GM21423 (cell line): Measurements from ENCODE around the gene TMEM175.

Source experiments
- ATAC-seq: cut with Tn5 transposase; IDR thresholded peaks from one replicate; pipeline ENCODE4 v1.9.1; 2021; ENCODE audit warnings: mild to moderate bottlenecking, moderate library complexity; ENCODE audit not compliant: unreplicated experiment

Gene TMEM175

GRCh38 chr4:1000686-1001260 lies 68.5 kb downstream of the TMEM175 start:
- ATAC-seq: no peak

DNA sequence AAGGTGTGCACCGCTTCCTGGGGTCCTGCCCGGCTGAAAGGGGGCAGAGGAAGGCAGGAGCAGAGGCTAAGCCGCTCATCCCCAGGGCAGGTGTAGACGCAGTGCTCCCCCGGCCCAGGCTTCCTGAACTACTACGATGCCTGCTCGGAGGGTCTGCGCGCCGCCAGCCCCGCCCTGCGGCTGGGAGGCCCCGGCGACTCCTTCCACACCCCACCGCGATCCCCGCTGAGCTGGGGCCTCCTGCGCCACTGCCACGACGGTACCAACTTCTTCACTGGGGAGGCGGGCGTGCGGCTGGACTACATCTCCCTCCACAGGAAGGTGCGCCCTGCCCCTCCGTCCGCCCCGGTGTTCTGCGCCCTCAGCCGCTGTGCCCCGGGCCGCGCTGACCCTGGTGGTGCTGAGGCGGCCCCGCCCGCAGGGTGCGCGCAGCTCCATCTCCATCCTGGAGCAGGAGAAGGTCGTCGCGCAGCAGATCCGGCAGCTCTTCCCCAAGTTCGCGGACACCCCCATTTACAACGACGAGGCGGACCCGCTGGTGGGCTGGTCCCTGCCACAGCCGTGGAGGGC lies 69.4 kb downstream of the TMEM175 start:
- ATAC-seq: no peak

- ATAC-seq: no peak
Observed at GRCh38 chr4:1002131-1002630, 69.9 kb downstream of the TMEM175 start.

DNA sequence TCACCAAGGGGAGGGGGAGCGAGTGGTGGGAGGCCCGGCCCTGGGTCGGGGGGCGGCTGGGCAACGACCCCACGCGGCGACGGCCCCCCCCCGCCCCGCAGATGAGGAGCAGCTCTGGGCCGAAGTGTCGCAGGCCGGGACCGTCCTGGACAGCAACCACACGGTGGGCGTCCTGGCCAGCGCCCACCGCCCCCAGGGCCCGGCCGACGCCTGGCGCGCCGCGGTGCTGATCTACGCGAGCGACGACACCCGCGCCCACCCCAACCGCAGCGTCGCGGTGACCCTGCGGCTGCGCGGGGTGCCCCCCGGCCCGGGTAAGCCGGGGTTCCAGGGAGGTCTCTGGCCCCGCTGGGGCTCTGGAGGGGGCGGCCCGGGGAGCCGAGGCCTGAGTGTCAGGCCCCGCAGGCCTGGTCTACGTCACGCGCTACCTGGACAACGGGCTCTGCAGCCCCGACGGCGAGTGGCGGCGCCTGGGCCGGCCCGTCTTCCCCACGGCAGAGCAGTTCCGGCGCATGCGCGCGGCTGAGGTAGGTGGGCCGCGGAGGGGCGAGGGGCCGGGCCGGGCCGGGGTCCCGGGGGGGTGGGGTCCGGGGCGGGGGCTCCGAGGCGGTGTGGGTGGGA lies 70.5 kb downstream of the TMEM175 start:
- ATAC-seq: no peak

DNA sequence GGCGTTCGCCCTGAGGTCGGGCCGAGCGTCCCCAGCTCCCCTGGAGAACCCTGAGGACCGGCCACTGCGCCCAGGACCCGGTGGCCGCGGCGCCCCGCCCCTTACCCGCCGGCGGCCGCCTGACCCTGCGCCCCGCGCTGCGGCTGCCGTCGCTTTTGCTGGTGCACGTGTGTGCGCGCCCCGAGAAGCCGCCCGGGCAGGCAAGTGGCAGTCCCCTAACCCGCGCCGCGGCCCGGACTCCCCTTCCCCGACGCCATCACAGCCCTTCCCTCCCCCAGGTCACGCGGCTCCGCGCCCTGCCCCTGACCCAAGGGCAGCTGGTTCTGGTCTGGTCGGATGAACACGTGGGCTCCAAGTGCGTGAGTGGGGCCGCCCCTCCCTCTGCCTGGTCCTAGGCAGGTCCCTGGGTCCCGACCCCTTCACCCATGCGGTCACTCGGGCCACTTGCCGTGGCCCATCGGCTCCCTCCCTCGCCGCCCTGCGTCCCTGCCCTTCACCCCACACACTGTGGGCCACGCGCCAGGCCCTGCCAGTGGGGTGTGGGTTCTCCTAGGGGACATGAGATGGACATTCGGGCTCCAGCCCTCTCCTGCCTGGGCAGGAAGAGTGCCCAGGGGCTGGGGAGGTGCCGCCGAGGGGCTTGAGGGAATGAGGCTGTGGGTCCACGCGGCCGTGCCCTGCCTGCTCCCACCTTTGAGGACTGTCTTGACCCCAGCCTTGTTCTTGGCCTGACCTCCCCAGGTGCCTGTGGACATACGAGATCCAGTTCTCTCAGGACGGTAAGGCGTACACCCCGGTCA lies 71.2 kb downstream of the TMEM175 start:
- no peak for ATAC-seq

DNA sequence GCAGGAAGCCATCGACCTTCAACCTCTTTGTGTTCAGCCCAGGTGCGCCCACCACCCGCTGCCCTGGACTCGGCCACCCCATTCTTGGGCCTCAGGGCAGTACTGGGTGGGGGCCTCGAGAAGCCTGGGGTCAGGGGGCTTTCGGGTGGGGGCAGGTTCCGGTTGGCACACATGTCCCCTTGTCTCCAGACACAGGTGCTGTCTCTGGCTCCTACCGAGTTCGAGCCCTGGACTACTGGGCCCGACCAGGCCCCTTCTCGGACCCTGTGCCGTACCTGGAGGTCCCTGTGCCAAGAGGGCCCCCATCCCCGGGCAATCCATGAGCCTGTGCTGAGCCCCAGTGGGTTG lies 71.8 kb downstream of the TMEM175 start:
- no peak for ATAC-seq

GRCh38 chr4:1004557-1005485 lies 72.6 kb downstream of the TMEM175 start:
- ATAC-seq: no peak

GRCh38 chr4:1006856-1007255 lies 74.6 kb downstream of the TMEM175 start:
- ATAC-seq: no peak
